Uterus (tissue), 2 donors: Measurements from ENCODE around the gene RIPK1.

Experiments used
- POLR2A ChIP-seq, 2 donors: fragments of 450-650 bp; IDR thresholded peaks; one replicate each; pipeline ENCODE4 v1.6.1; 2016; ENCODE audit warnings: antibody characterized with exemption in 2 of 2, mild to moderate bottlenecking in 1 of 2, moderate library complexity in 1 of 2
- TF ChIP-seq, protein P1 (sequence below), 4 experiments: fragments of 200-600 bp in 2 of 4; fragments of 450-650 bp in 2 of 4; sonication (generic) in 2 of 4; IDR thresholded peaks; one replicate each; pipeline ENCODE4 v1.5.1; 2016 to 2019; ENCODE audit warnings: antibody characterized with exemption in 4 of 4, mild to moderate bottlenecking in 2 of 4, moderate library complexity in 1 of 4

DNA sequence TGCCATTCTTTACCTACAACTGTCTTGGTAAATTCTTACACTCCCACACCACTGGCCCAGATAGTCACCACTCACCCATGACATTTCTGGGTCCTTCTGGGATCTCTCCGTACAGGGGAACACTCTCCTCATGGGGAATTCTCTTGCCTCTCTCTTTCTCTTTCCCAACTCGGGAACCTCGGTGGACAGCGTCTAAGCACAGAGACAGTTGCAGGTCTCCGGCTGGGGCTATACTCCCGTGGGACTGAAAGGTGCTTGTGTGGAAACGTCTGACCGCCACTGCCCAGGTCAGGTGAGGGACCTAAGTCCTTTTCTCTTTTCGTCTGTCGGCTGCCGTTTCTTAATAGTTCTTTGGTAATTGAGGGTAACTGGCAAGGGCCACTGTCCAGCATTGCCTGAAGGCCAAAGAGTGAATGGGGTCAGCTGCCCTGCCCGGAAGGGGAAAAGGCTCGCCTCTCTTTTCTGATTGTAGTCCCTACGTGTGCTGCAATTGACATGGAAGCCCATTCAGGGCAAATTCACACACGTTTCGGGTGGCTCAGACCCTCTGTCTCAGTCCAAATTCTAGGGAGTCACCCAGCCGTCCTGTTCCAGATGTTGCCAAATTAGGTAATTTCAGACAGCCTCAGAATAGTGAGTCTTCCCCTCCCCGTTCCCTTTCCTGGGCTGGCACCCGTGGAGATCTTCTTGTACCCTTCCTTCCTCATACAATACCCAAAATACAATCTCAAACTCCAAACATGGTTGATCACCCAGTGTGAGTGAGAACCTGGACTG is 31.2 kb upstream of the RIPK1 start:
- TF ChIP-seq, protein P1, sequence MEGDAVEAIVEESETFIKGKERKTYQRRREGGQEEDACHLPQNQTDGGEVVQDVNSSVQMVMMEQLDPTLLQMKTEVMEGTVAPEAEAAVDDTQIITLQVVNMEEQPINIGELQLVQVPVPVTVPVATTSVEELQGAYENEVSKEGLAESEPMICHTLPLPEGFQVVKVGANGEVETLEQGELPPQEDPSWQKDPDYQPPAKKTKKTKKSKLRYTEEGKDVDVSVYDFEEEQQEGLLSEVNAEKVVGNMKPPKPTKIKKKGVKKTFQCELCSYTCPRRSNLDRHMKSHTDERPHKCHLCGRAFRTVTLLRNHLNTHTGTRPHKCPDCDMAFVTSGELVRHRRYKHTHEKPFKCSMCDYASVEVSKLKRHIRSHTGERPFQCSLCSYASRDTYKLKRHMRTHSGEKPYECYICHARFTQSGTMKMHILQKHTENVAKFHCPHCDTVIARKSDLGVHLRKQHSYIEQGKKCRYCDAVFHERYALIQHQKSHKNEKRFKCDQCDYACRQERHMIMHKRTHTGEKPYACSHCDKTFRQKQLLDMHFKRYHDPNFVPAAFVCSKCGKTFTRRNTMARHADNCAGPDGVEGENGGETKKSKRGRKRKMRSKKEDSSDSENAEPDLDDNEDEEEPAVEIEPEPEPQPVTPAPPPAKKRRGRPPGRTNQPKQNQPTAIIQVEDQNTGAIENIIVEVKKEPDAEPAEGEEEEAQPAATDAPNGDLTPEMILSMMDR (IDR thresholded peaks at IDR 0.05) = no peak
- no peak for TF ChIP-seq POLR2A (IDR thresholded peaks at IDR 0.05)
